Activated effector memory CD4-positive, alpha-beta T cell treated with anti-CD3 and anti-CD28 coated beads, Interleukin-2, amount 50 U/mL, for 16 hours (primary cell): ENCODE data around the gene ACTR1B.
"Not testable (repeated sequence)": the region's sequence is repeated elsewhere in the genome, so short reads cannot be mapped to it uniquely, and the experiment has no call there.

Source experiments
- DNase-seq: peaks from one replicate; pipeline ENCODE4 v3.0.0-alpha.2; 2020

ACTR1B gene

GRCh38 chr2:97663962-97664635, at the start of gene ACTR1B:
Gene ACTR1B, minus strand, starts transcription at chr2:97664044. Its CDS starts 154 bp downstream, at chr2:97663890.
- peak; percentile 99 for DNase-seq

- DNase-seq: peak; percentile 86
Measured at GRCh38 chr2:97712693-97713295, 49.0 kb upstream of the ACTR1B start.

GRCh38 chr2:97712175-97712574, 48.3 kb upstream of the ACTR1B start:
- DNase-seq: not testable (repeated sequence)

- no peak for DNase-seq
Measured at GRCh38 chr2:97711394-97711711, 47.5 kb upstream of the ACTR1B start.

GRCh38 chr2:97708608-97709007, 44.8 kb upstream of the ACTR1B start:
- no peak for DNase-seq

- DNase-seq: no peak
Measured at GRCh38 chr2:97708048-97708380, 44.2 kb upstream of the ACTR1B start.

GRCh38 chr2:97707362-97708047, 43.7 kb upstream of the ACTR1B start:
- DNase-seq: no peak

GRCh38 chr2:97706708-97707345, 43.0 kb upstream of the ACTR1B start:
- no peak for DNase-seq

GRCh38 chr2:97706112-97706511, 42.3 kb upstream of the ACTR1B start:
- DNase-seq: no peak

GRCh38 chr2:97704989-97705388, 41.1 kb upstream of the ACTR1B start:
- DNase-seq: no peak

GRCh38 chr2:97703741-97704140, 39.9 kb upstream of the ACTR1B start:
- no peak for DNase-seq

- no peak for DNase-seq
Measured at GRCh38 chr2:97702731-97703470, 39.1 kb upstream of the ACTR1B start.

GRCh38 chr2:97701851-97702465, 38.1 kb upstream of the ACTR1B start:
- DNase-seq: no peak

- no peak for DNase-seq
Measured at GRCh38 chr2:97701186-97701585, 37.3 kb upstream of the ACTR1B start.

GRCh38 chr2:97699765-97700444, 36.1 kb upstream of the ACTR1B start:
- DNase-seq: peak; percentile 82

GRCh38 chr2:97698530-97698929, 34.7 kb upstream of the ACTR1B start:
- DNase-seq: no peak

- peak; percentile 97 for DNase-seq
Measured at GRCh38 chr2:97697252-97698235, 33.7 kb upstream of the ACTR1B start.

GRCh38 chr2:97695744-97696143, 31.9 kb upstream of the ACTR1B start:
- no peak for DNase-seq

- DNase-seq: no peak
Measured at GRCh38 chr2:97693476-97693875, 29.6 kb upstream of the ACTR1B start.

- DNase-seq: no peak
Measured at GRCh38 chr2:97691166-97691565, 27.3 kb upstream of the ACTR1B start.
